GM12878 (cell line): ENCODE results near the gene MST1. TPM values are rescaled to one million over a fixed set of nuclear protein-coding genes. Genes with fewer than 3 reads are reported as not detected.
A peak's percentile ranks its signal among the peaks of the same experiment; 100 is the strongest.

Experiments used
- ATAC-seq: fragments of 200-7000 bp; cut with Tn5 transposase; 3 replicates; pipeline ENCODE4 v1.9.1; 2020; ENCODE audit warnings: mild to moderate bottlenecking, moderate library complexity
- BruUV-seq: library from RNA; stranded (reverse); fragments of 400-500 nt; replicated peaks from 2 replicates; lab custom pipeline; 2021; lab: Mats Ljungman, UMichigan
- CTCF ChIA-PET: fragments of 300-600 bp; sonication (Branson Sonifier 250); formaldehyde crosslinking; extraction: SDS; loops from one replicate; lab custom pipeline; 2021; ENCODE audit warnings: inconsistent platforms; lab: Yijun Ruan, JAX
- POLR2A ChIA-PET: fragments of 350-600 bp; formaldehyde crosslinking; extraction: SDS; loops from one replicate; lab custom pipeline; 2021; ENCODE audit warnings: inconsistent platforms; lab: Charles Lee
- RAD21 ChIA-PET: fragments of 300-600 bp; sonication (Branson Sonifier 250); formaldehyde crosslinking; loops from one replicate; lab custom pipeline; 2023; ENCODE audit warnings: antibody characterized with exemption; ENCODE audit not compliant: unreplicated experiment; lab: Charles Lee
- SMC1A ChIA-PET: fragments of 300-600 bp; sonication (Branson Sonifier 250); formaldehyde crosslinking; loops from one replicate; lab custom pipeline; 2023; ENCODE audit not compliant: unreplicated experiment, uncharacterized antibody; lab: Charles Lee
- DNase-seq: peaks from one replicate; pipeline ENCODE4 v3.0.0-alpha.2; 2011; ENCODE audit warnings: low read depth, low spot score
- FAIRE-seq: peaks from 3 replicates; lab custom pipeline; 2011; peaks lifted over from hg19 to GRCh38; lab: Jason Lieb, UNC
- H2AFZ ChIP-seq: 2 replicates; pipeline ENCODE4 v1.6.0; 2011; ENCODE audit warnings: low read depth, low read length, control low read depth; ENCODE audit not compliant: control insufficient read depth
- H3K27ac ChIP-seq: 2 replicates; pipeline ENCODE4 v1.5.1; 2011; ENCODE audit warnings: control low read depth; ENCODE audit not compliant: control insufficient read depth, insufficient read depth
- H3K27me3 ChIP-seq, 2 experiments: replicated peaks in 1 of 2; 2 replicates each; pipeline versions ENCODE4 v1.6.0 to v1.6.1; 2011; ENCODE audit warnings: low read length in 1 of 2; ENCODE audit not compliant: control insufficient read depth in 2 of 2, insufficient read depth in 2 of 2
- H3K36me3 ChIP-seq, 2 experiments: 2 replicates each; pipeline ENCODE4 v1.5.1; 2011; ENCODE audit warnings: low read length in 1 of 2; ENCODE audit not compliant: control insufficient read depth in 2 of 2, insufficient read depth in 2 of 2
- H3K4me1 ChIP-seq: 2 replicates; pipeline ENCODE4 v1.6.1; 2011; ENCODE audit warnings: mild to moderate bottlenecking, low read length, moderate library complexity, mixed read lengths; ENCODE audit not compliant: control insufficient read depth, insufficient read depth
- H3K4me2 ChIP-seq: 2 replicates; pipeline ENCODE4 v1.6.0; 2011; ENCODE audit warnings: control low read depth; ENCODE audit not compliant: control insufficient read depth, insufficient read depth
- H3K4me3 ChIP-seq: fragments of 200-600 bp; sonication (generic); 2 replicates; pipeline ENCODE4 v1.5.1; 2016
- H3K79me2 ChIP-seq: 2 replicates; pipeline ENCODE4 v1.6.0; 2011; ENCODE audit warnings: low read length; ENCODE audit not compliant: control insufficient read depth, insufficient read depth
- H3K9ac ChIP-seq: 2 replicates; pipeline ENCODE4 v1.8.0; 2011; ENCODE audit warnings: low read length, control low read depth, mixed read lengths; ENCODE audit not compliant: control insufficient read depth, insufficient read depth
- H3K9me3 ChIP-seq: replicated peaks from 3 replicates; pipeline ENCODE4 v1.5.1; 2011; ENCODE audit warnings: mild to moderate bottlenecking, low read length; ENCODE audit not compliant: control insufficient read depth, insufficient read depth
- H4K20me1 ChIP-seq: 2 replicates; pipeline ENCODE4 v1.6.0; 2011; ENCODE audit not compliant: control insufficient read depth, insufficient read depth
- CHD1 ChIP-seq: IDR thresholded peaks from 2 replicates; pipeline ENCODE4 v1.6.1; 2012; ENCODE audit warnings: low read depth, low read length, improper control_type of control experiment
- POLR2A ChIP-seq: IDR thresholded peaks from 2 replicates; pipeline ENCODE4 v1.6.1; 2011; ENCODE audit warnings: low read depth, mild to moderate bottlenecking, low read length
- SIN3A ChIP-seq: IDR thresholded peaks from 2 replicates; pipeline ENCODE4 v1.6.1; 2012; ENCODE audit warnings: low read depth, low read length, improper control_type of control experiment
- SUZ12 ChIP-seq: fragments of 200-600 bp; sonication (generic); IDR thresholded peaks from one replicate; pipeline ENCODE4 v1.6.1; 2018; ENCODE audit warnings: antibody characterized with exemption, mild to moderate bottlenecking; ENCODE audit not compliant: unreplicated experiment
- WGBS: methylation state at CpG from one replicate; pipeline ENCODE4 v1.1.6; 2016; ENCODE audit warnings: low lambda C conversion rate; ENCODE audit not compliant: insufficient replicate concordance, insufficient coverage; ENCODE audit errors: missing lambda C conversion rate; 5-methylcytosine and 5-hydroxymethylcytosine counted together
- in situ Hi-C: fragments of 300-500 bp; cut with MboI; formaldehyde crosslinking; loops from 9 replicates; pipeline ENCODE4 v1.14.3; 2018; ENCODE audit warnings: mixed read lengths
- intact Hi-C: fragments of 100-400 bp; cut with micrococcal nuclease; formaldehyde crosslinking; loops from one replicate; pipeline ENCODE4 v1.14.2; 2022; ENCODE audit not compliant: unreplicated experiment
- polyA plus RNA-seq, 11 experiments: library from polyadenylated mRNA; depleted of rRNA in 4 of 11; unstranded in 6 of 11; stranded (reverse) in 5 of 11; fragments of >200 nt; fragmentation: Nextera tagmentation in 4 of 11; fragmentation: Illumina TruSeq in 1 of 11; extraction: Ambion mirVana in 4 of 11; extraction: Trizol in 1 of 11; gene quantifications; 1 replicate in 1 of 11; 2 replicates in 10 of 11; pipeline versions ENCODE4 v1.2.1 to v1.2.3, GENCODE V29; 2011 to 2016; ENCODE audit warnings: inconsistent platforms in 2 of 11, missing spikeins in 2 of 11, low read depth in 1 of 11
- total RNA-seq, 4 experiments: library from RNA; depleted of rRNA in 3 of 4; stranded (reverse); fragments of >200 nt in 3 of 4; fragmentation: Illumina TruSeq in 1 of 4; extraction: Trizol in 1 of 4; gene quantifications; 2 replicates each; pipeline versions ENCODE4 v1.2.1 to v1.2.3, GENCODE V29; 2013 to 2021
- TF ChIP-seq, protein P1 (sequence below): IDR thresholded peaks from 2 replicates; pipeline ENCODE4 v1.6.1; 2012; ENCODE audit warnings: low read depth, low read length, improper control_type of control experiment

The MST1 gene
- total and polyA plus RNA-seq, 10 of the 15 experiments (the other 5 are each of a cell fraction or from before 2014, with no cell fraction given): 1.2 to 25.5 (median 4.1) TPM

DNA sequence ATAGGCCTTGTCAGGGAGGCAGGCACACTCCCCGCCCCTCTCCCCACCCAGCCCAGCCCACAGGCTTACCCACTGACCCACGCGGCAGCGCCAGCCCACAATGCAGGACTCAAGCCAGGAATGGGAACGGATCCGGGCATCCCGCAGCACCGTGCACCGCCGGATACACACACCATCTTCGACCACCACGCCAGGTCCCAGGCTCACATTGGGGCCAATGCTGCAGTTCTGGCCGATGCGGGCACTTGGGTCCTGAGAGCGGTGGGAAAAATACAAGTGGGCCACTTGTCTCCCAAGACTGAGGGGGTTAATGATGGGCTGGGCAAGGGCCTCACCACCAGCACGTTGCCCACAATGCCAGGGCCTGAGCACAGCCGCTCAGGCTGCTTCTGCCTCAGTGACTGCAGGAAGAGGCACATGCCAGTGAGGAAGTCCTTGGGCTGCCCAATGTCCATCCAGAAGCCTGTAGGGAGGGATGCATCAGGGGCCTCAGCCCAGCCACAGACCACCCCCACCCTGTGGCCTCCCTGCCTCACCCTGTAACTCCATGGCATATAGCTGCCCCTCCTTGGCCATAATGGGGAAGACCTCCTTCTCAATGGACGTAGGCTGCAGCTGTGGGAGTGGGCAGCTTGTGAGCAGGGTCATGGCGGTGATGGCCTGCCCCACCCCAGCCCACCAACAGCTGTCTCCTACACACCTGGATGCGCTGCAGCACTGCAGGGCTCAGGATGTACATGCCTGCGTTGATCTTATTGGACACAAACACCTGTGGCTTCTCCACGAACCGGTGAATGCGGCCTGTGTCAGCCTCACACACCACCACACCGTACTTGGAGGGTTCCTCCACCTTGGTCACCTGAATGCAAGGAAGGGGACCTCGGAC, 32.9 kb upstream of the MST1 start:
- H3K27ac ChIP-seq: peak overlapping the region; percentile 93; the same call in 1 of the 2 replicates
- H3K9me3 ChIP-seq: no peaks in the 10 kb centered on the region; the same call in 2 of the 3 replicates
- RAD21 ChIA-PET: no interaction called here
- BruUV-seq: no TSS peak
- peak overlapping the region; percentile 87 for H3K4me3 ChIP-seq
- H3K9ac ChIP-seq: peak overlapping the region; percentile 100
- in situ Hi-C loops (no loop called here), intact Hi-C loops (loop anchor here (5.0 kb wide), 2 partner anchors 65 to 115 kb away; partner anchors contain the start of gene IP6K1)
- no peak overlapping the region for H2AFZ ChIP-seq
- DNase-seq (no peak), ATAC-seq (no peak), FAIRE-seq (no peak)
- CTCF ChIA-PET: interaction anchor here (0.9 kb wide), 1 partner anchor 182 kb away, joined by 4 read pairs; no protein-coding TSS in a partner anchor
- TF ChIP-seq SUZ12 (no peak), POLR2A (peak; percentile 63), SIN3A (no peak), CHD1 (no peak)
- TF ChIP-seq, protein P1, sequence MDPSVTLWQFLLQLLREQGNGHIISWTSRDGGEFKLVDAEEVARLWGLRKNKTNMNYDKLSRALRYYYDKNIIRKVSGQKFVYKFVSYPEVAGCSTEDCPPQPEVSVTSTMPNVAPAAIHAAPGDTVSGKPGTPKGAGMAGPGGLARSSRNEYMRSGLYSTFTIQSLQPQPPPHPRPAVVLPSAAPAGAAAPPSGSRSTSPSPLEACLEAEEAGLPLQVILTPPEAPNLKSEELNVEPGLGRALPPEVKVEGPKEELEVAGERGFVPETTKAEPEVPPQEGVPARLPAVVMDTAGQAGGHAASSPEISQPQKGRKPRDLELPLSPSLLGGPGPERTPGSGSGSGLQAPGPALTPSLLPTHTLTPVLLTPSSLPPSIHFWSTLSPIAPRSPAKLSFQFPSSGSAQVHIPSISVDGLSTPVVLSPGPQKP: no peak
- SMC1A ChIA-PET: interaction anchor here (0.6 kb wide), 1 partner anchor 17 kb away, joined by 3 read pairs; no protein-coding TSS in a partner anchor
- peaks cover 21% of the 10 kb centered on the region for H3K4me1 ChIP-seq
- H3K4me2 ChIP-seq: peak overlapping the region; percentile 77
- peaks cover 3 to 16% of the 10 kb centered on the region in 2 experiments; a peak in 3 of 4 replicates for H3K36me3 ChIP-seq
- H3K79me2 ChIP-seq: peaks cover 20% of the 10 kb centered on the region
- H4K20me1 ChIP-seq: no peaks in the 10 kb centered on the region
- no peaks in the 10 kb centered on the region for H3K27me3 ChIP-seq
- WGBS: 90% methylated on average over 23 of the region's 26 CpGs
- POLR2A ChIA-PET: interaction anchor here (0.6 to 1.1 kb wide), 2 partner anchors 15 to 23 kb away, joined by 3 to 4 read pairs; no protein-coding TSS in a partner anchor
